GM18508 (cell line): ENCODE results near the gene PRG2.
"Not testable (repeated sequence)": the region's sequence is repeated elsewhere in the genome, so short reads cannot be mapped to it uniquely, and the experiment has no call there.

Experiments
- ATAC-seq: cut with Tn5 transposase; IDR thresholded peaks from one replicate; pipeline ENCODE4 v1.9.1; 2021; ENCODE audit warnings: moderate number of reproducible peaks; ENCODE audit not compliant: insufficient read depth, unreplicated experiment

Gene PRG2

GRCh38 chr11:57353446-57353845 is 37.0 kb downstream of the PRG2 start:
- no peak for ATAC-seq

DNA sequence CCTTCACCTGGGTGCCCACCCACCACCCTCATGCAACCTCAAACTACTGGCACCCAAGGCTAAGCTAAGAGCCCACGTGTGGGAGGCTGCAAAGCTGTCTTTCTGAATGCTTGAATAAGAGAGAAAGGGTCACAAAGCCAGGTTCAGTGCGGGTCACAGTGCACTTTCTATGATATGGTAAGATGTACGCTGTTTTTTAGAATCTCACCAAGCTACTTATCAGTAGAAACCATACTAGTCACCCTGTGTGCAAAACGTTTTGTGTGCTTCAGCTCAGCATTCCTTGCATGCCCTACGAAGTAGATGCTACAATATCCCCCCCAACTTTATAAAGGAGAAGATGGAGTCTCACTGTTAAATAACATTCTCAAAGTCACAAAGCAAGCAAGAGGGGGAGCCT is 37.4 kb downstream of the PRG2 start:
- ATAC-seq: no peak

- no peak for ATAC-seq
These were observed 40.8 kb downstream of the PRG2 start for GRCh38 chr11:57349491-57350274.

GRCh38 chr11:57348636-57349313 is 41.7 kb downstream of the PRG2 start:
- ATAC-seq: no peak

- no peak for ATAC-seq
These were observed 42.4 kb downstream of the PRG2 start for GRCh38 chr11:57348052-57348451.

GRCh38 chr11:57347336-57347735 is 43.1 kb downstream of the PRG2 start:
- no peak for ATAC-seq

GRCh38 chr11:57345555-57346211 is 44.8 kb downstream of the PRG2 start:
- no peak for ATAC-seq

DNA sequence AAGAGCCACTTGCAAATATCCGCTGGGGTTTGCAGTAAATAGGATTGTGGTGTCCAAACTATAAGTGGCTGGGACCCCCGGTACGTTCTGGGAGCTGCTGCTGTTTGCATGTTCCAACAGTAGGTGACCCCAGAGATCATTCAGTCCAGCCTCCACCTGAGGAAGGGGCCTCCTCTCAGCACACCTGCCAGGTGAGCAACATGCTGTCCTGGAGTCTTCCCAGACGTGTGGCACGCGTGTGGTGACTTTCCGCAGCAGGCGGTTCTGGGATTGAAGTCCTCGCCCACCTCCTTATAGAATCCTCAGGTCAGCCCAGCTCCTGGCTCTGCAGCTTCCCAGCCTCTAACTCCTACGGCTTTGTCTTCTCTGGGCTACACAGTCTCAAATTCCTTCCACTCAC is 45.6 kb downstream of the PRG2 start:
- no peak for ATAC-seq

DNA sequence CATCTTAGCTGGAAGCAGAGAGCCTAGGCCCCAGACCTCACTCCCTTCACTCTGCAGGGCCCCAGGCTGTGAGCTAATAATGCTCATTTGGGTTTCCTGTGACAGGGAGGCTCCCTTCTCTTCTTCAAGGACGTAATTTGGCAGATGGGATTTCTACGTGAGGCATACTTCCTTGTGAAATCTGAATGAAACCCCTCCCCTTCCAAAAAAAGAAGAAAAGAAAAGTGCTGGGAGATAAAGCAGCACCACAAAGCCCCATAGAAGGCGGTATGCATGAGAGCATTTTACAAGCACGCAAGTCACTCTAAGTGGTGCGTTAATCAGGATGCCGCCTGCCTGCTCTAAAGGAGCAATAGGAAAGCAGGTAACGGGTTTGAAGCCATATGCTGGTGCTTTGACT is 46.6 kb downstream of the PRG2 start:
- no peak for ATAC-seq

DNA sequence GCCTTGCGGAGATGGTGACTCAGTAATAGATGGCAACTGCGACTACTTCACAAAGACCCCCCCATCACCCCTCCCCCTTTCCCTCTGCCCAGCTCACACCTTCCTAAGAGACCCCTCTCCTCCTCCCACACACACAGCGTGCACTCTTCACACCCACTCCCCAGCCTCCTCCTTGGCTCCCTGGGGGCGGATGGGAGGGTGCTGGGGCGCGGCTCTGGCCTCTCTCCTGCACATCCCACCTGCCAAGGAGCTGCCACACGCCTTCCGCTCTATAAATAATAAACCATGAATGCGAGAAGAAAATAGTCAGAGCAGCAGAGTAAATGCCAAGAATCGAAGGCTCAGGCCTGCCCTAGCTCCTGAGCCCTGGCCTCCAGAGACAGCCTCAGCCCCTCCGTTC is 47.7 kb downstream of the PRG2 start:
- ATAC-seq: no peak

GRCh38 chr11:57341250-57341808 is 49.1 kb downstream of the PRG2 start:
- ATAC-seq: no peak

DNA sequence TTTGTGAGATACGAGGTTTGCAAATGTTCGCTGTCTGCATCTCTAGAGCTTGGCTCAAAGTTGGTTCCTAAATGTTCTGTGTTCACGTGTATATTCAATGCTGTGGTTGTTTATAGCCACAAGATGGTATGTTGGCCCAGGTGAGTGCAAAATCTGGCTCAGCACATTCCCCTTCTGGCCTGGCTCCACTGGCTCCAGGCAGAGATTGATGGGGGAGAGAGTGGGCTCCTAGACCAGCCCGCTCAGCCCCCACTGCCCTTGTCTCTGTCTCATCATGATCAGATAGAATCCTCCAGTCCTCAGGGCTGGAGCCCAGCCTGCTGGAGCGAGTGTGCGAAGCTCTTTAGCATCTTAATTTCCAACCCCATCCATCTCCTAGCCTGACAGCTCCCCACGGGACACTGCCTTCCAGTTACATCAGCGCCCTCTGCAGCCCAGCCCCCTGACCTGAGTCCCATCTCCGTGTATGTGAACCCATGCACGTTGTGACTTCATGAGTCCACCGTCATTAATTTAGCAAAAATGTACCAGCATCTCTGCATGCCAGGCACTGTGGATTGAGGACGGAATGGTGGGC is 50.3 kb downstream of the PRG2 start:
- ATAC-seq: no peak

DNA sequence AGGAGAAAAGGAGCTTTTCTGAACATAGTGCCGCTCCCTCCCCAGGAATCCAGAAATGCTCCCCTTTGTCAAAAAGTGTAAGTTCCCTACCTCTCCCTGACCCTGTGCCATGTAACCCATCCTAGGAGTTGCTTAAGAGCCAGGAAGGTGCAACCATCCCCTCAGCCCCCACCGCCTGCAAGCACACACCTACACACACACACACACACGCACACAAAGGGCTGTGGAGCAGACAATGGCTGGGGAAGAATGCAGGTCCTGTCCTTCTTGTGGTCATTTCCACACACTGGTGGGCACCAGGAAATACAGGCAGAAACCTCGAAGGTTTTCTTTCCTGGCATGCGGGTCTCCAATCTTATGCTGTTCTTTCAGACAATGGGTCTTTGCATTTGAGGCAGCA is 51.1 kb downstream of the PRG2 start:
- no peak for ATAC-seq

- ATAC-seq: no peak
These were observed 52.3 kb downstream of the PRG2 start, which contains the start of gene P2RX3 for GRCh38 chr11:57338142-57338541. P2RX3 (plus strand) TSS chr11:57338352; CDS start chr11:57338551, 199 bp downstream.

DNA sequence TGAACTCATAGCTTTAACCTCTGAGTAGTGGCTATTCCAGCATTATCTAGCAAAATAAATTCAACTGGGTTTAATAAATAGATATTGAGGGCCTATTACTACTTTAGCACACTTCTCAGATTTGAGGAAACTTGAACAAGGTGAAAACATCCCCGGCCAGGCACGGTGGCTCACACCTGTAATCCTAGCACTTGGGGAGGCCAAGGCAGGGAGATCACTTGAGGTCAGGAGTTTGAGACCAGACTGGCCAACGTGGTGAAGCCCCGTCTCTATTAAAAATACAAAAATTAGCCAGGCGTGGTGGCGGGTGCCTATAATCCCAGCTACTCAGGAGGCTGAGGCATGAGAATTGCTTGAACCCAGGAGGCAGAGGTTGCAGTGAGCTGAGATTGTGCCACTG is 53.6 kb downstream of the PRG2 start:
- ATAC-seq: not testable (repeated sequence)
